OCI-LY1 (cell line): ENCODE results near the gene RTTN.

Experiments used
- H2AFZ ChIP-seq: fragments of 200-600 bp; sonication (generic), shearing (Covaris generic); 2 replicates; pipeline ENCODE4 v1.6.0; 2014; ENCODE audit warnings: antibody characterized with exemption, mild to moderate bottlenecking, low read length
- H3F3A ChIP-seq: fragments of 200-600 bp; sonication (generic), shearing (Covaris generic); 2 replicates; pipeline ENCODE4 v1.6.0; 2014; ENCODE audit warnings: mild to moderate bottlenecking, antibody characterized with exemption, low read length, moderate library complexity; ENCODE audit not compliant: insufficient read depth
- H3K27ac ChIP-seq: fragments of 200-600 bp; sonication (generic); 2 replicates; pipeline ENCODE4 v1.5.1; 2014; ENCODE audit warnings: low read length, mixed run types, mild to moderate bottlenecking, low read depth; ENCODE audit not compliant: poor library complexity, severe bottlenecking
- H3K27me3 ChIP-seq: fragments of 200-600 bp; sonication (generic); 2 replicates; pipeline ENCODE4 v1.6.0; 2014; ENCODE audit warnings: antibody characterized with exemption, mild to moderate bottlenecking, low read length, moderate library complexity; ENCODE audit not compliant: insufficient read depth
- H3K36me3 ChIP-seq: fragments of 200-600 bp; sonication (generic); 2 replicates; pipeline ENCODE4 v1.6.1; 2014; ENCODE audit warnings: mild to moderate bottlenecking, antibody characterized with exemption, low read length, moderate library complexity, mixed read lengths; ENCODE audit not compliant: insufficient read depth
- H3K4me1 ChIP-seq: fragments of 200-600 bp; sonication (generic); 2 replicates; pipeline ENCODE4 v1.5.1; 2014; ENCODE audit warnings: mild to moderate bottlenecking, low read length, moderate library complexity; ENCODE audit not compliant: insufficient read depth, severe bottlenecking
- H3K4me2 ChIP-seq: fragments of 200-600 bp; sonication (generic), shearing (Covaris generic); 2 replicates; pipeline ENCODE4 v1.6.1; 2014; ENCODE audit warnings: low read length
- H3K4me3 ChIP-seq: fragments of 200-600 bp; sonication (generic); 2 replicates; pipeline ENCODE4 v1.5.1; 2014; ENCODE audit warnings: low read length, low read depth, mild to moderate bottlenecking, mixed read lengths; ENCODE audit not compliant: poor library complexity, severe bottlenecking
- H3K79me2 ChIP-seq: fragments of 200-600 bp; shearing (Covaris generic); 2 replicates; pipeline ENCODE4 v1.6.1; 2016; ENCODE audit warnings: mixed run types, low read length, mixed read lengths; ENCODE audit not compliant: insufficient read depth
- H3K9ac ChIP-seq: fragments of 200-600 bp; sonication (generic), shearing (Covaris generic); 2 replicates; pipeline ENCODE4 v1.6.1; 2014; ENCODE audit warnings: mild to moderate bottlenecking, low read length, mixed read lengths
- H3K9me2 ChIP-seq: fragments of 200-600 bp; sonication (generic), shearing (Covaris generic); 2 replicates; pipeline ENCODE4 v1.6.1; 2014; ENCODE audit warnings: low read depth, mild to moderate bottlenecking, low read length, mixed read lengths
- H3K9me3 ChIP-seq: fragments of 200-600 bp; shearing (Covaris generic); 2 replicates; pipeline ENCODE4 v1.6.1; 2014; ENCODE audit warnings: low read length, mixed read lengths
- H4K20me1 ChIP-seq: fragments of 200-600 bp; sonication (generic), shearing (Covaris generic); 2 replicates; pipeline ENCODE4 v1.6.0; 2016; ENCODE audit warnings: mild to moderate bottlenecking, low read length; ENCODE audit not compliant: insufficient read depth
- EZH2 ChIP-seq: fragments of 200-600 bp; sonication (generic), shearing (Covaris generic); IDR thresholded peaks from 2 replicates; pipeline ENCODE4 v1.8.0; 2017; ENCODE audit warnings: borderline replicate concordance, mixed run types, mild to moderate bottlenecking, antibody characterized with exemption, low read length, moderate library complexity, mixed read lengths
- TF ChIP-seq, protein P1 (sequence below): fragments of 200-600 bp; sonication (generic), shearing (Covaris generic); IDR thresholded peaks from 2 replicates; pipeline ENCODE4 v1.5.1; 2017; ENCODE audit warnings: mild to moderate bottlenecking, antibody characterized with exemption, low read length, moderate library complexity, mixed read lengths

The RTTN gene

DNA sequence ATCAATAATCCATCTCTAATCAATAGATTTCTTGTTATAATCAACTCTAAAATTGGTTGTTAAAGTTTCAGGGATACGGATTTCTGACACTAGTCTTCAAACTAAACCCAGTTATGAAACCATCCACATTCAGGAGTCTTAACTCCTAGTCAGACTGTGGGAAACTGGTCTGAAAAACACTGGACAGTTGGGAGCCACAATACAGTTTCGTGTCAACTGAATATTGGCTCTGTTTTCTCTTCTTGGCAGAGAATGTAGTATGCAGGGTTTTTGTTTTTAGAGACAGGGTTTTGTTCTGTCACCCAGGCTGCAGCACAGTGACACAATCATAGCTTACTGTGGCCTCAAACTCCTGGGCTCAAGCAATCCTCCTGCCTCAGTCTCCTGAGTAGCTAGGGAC, 123.1 kb downstream of the RTTN start:
- Histone ChIP-seq H4K20me1 (no peaks in the 10 kb centered on the region), H3K9me3 (no peaks in the 10 kb centered on the region), H3K36me3 (no peaks in the 10 kb centered on the region; the same call in 1 of the 2 replicates), H3K9ac (no peak overlapping the region), H3K4me3 (no peak overlapping the region), H3K4me2 (no peak overlapping the region), H3K9me2 (no peaks in the 10 kb centered on the region), H3K79me2 (no peaks in the 10 kb centered on the region), H2AFZ (no peak overlapping the region), H3K27ac (no peak overlapping the region), H3K4me1 (no peaks in the 10 kb centered on the region), H3F3A (no peaks in the 10 kb centered on the region), H3K27me3 (no peaks in the 10 kb centered on the region)
- TF ChIP-seq, protein P1, sequence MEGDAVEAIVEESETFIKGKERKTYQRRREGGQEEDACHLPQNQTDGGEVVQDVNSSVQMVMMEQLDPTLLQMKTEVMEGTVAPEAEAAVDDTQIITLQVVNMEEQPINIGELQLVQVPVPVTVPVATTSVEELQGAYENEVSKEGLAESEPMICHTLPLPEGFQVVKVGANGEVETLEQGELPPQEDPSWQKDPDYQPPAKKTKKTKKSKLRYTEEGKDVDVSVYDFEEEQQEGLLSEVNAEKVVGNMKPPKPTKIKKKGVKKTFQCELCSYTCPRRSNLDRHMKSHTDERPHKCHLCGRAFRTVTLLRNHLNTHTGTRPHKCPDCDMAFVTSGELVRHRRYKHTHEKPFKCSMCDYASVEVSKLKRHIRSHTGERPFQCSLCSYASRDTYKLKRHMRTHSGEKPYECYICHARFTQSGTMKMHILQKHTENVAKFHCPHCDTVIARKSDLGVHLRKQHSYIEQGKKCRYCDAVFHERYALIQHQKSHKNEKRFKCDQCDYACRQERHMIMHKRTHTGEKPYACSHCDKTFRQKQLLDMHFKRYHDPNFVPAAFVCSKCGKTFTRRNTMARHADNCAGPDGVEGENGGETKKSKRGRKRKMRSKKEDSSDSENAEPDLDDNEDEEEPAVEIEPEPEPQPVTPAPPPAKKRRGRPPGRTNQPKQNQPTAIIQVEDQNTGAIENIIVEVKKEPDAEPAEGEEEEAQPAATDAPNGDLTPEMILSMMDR: no peak
- no peak for TF ChIP-seq EZH2

DNA sequence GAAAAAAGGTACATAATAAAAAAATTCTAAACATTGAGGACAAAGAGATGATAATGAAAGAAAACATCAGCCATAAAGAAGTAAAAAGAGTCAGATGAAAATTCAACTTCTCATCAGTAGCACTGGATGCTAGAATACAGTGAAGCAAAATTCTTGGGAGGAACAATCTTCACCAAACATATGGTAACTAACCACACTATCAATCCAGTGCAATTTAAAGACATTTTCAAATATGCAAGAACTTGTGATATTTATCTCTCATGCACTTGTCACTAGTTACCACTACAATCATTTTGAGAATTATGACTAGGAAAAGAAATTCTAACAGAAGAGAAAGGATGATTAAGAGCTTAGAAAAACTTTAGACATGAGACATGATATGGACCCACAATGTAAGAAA, 127.4 kb downstream of the RTTN start:
- TF ChIP-seq, protein P1: no peak
- no peak for TF ChIP-seq EZH2
- no peak overlapping the region for H2AFZ ChIP-seq
- H3K9ac ChIP-seq: no peak overlapping the region
- no peak overlapping the region for H3K4me2 ChIP-seq
- no peaks in the 10 kb centered on the region for H3F3A ChIP-seq
- H3K4me3 ChIP-seq: no peak overlapping the region
- no peaks in the 10 kb centered on the region for H3K9me2 ChIP-seq
- no peaks in the 10 kb centered on the region for H4K20me1 ChIP-seq
- no peaks in the 10 kb centered on the region for H3K9me3 ChIP-seq
- H3K36me3 ChIP-seq: peaks cover 5% of the 10 kb centered on the region; the same call in 1 of the 2 replicates
- no peaks in the 10 kb centered on the region for H3K27me3 ChIP-seq
- H3K4me1 ChIP-seq: no peaks in the 10 kb centered on the region
- no peaks in the 10 kb centered on the region for H3K79me2 ChIP-seq
- H3K27ac ChIP-seq: no peak overlapping the region

DNA sequence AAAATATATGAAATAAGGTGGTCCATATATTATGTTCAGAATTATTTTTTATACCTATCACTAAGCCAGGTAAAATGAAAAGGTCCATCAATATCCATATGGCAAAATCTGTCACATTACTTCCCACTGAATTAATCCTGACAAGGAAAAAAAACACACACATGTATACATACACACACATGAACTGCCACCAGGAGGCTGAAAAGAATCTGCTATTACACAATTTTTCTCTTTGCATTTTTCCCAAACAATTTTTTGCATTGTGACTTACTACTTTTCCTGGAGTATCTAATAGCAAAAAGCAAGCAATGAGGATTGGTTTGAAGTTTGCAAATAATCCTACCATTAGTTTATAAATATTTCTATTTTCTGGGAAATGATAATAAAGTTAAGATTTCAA, 129.6 kb downstream of the RTTN start:
- Histone ChIP-seq H3K4me3 (no peak overlapping the region), H4K20me1 (no peaks in the 10 kb centered on the region), H3K27me3 (no peaks in the 10 kb centered on the region), H3K36me3 (peaks cover 7% of the 10 kb centered on the region; the same call in 1 of the 2 replicates), H3K9me2 (no peaks in the 10 kb centered on the region), H3K9me3 (no peaks in the 10 kb centered on the region), H3K79me2 (no peaks in the 10 kb centered on the region), H2AFZ (no peak overlapping the region), H3F3A (no peaks in the 10 kb centered on the region), H3K27ac (no peak overlapping the region), H3K4me1 (no peaks in the 10 kb centered on the region), H3K9ac (no peak overlapping the region), H3K4me2 (no peak overlapping the region)
- TF ChIP-seq EZH2: no peak
- TF ChIP-seq, protein P1: no peak
